IMR-90 (cell line): ENCODE data around the gene IHH.

Experiments
- CTCF ChIP-seq: conservative IDR thresholded peaks from 2 replicates; pipeline ENCODE4 v1.5.1; 2012; ENCODE audit warnings: mild to moderate bottlenecking, low read depth, low read length, improper control_type of control experiment
- MAFK ChIP-seq: IDR thresholded peaks from 2 replicates; pipeline ENCODE4 v1.6.1; 2012; ENCODE audit warnings: low read depth, low read length, improper control_type of control experiment
- MXI1 ChIP-seq: IDR thresholded peaks from 2 replicates; pipeline ENCODE4 v1.6.1; 2012; ENCODE audit warnings: low read depth, mild to moderate bottlenecking, low read length, moderate library complexity, borderline replicate concordance
- RFX5 ChIP-seq: IDR thresholded peaks from 2 replicates; pipeline ENCODE4 v1.8.0; 2012; ENCODE audit warnings: low read depth, mild to moderate bottlenecking, low read length, moderate library complexity
- USF2 ChIP-seq: fragments of 150-350 bp; IDR thresholded peaks from 2 replicates; pipeline ENCODE4 v1.6.1; 2017; ENCODE audit warnings: mild to moderate bottlenecking, antibody characterized with exemption, low read length, low read depth
- TF ChIP-seq, protein P1 (sequence below): fragments of 150-350 bp; IDR thresholded peaks from 2 replicates; pipeline ENCODE4 v1.6.1; 2016; ENCODE audit warnings: low read depth, mild to moderate bottlenecking, low read length, moderate library complexity, borderline replicate concordance

DNA sequence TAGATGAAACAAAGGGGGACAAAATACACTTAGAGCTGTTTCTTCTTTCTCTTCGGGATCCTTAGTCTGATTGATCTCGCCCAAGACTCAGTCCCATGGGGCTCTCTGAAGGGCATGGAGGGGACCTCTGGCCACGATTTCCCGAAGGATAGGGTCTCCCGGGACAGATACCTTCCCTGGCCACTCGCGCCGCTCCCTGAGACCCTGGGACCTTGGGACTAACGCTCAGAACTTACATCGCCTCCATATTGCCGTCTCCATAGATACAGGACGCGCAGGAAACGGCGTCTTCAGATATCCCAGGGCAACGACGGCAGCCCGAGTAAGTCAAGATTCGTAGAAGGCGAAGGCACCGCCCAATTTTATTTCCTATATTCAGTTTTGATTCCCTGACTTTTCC is 19.5 kb downstream of the IHH start, which contains the start of gene CFAP65:
- no peak for TF ChIP-seq USF2
- TF ChIP-seq CTCF, result no peak
- TF ChIP-seq MAFK, result no peak
- TF ChIP-seq, protein P1, sequence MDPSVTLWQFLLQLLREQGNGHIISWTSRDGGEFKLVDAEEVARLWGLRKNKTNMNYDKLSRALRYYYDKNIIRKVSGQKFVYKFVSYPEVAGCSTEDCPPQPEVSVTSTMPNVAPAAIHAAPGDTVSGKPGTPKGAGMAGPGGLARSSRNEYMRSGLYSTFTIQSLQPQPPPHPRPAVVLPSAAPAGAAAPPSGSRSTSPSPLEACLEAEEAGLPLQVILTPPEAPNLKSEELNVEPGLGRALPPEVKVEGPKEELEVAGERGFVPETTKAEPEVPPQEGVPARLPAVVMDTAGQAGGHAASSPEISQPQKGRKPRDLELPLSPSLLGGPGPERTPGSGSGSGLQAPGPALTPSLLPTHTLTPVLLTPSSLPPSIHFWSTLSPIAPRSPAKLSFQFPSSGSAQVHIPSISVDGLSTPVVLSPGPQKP, result no peak
- no peak for TF ChIP-seq RFX5
- TF ChIP-seq MXI1, result peak; percentile 53; the same call in 1 of the 2 replicates
